ENCODE measurements around the gene ADA.
"Not testable (repeated sequence)": the region's sequence is repeated elsewhere in the genome, so short reads cannot be mapped to it uniquely, and the experiment has no call there.

The ADA gene

GRCh38 chr20:44678990-44679611 lies 27.6 kb upstream of the ADA start:
- no peak for DNase-seq (ENCODE audit: low spot score)

DNA sequence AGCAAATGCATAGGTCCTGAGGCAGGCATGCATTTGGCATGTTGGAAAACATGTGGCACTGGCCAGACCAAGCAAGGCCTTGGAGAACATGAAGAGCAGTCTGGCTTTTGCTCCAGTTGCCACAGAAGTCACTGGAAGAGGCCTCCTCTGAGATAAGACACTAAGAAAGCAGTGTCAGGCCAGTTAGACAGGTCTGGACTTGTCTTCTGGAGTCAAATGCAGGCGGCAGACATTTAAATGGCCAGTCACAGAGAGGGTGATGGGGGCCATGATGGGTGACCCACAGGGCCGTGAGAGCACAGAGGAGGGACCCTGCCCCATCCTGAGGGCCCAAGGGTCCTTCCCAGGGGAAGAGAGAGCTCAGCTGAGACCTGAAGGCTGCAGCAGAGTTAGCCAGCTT lies 26.7 kb upstream of the ADA start:
- no peak for DNase-seq (ENCODE audit: low spot score)

GRCh38 chr20:44672318-44672902 lies 20.9 kb upstream of the ADA start:
- not testable (repeated sequence) for DNase-seq (ENCODE audit: low spot score)

GRCh38 chr20:44671541-44671940 lies 20.0 kb upstream of the ADA start:
- not testable (repeated sequence) for DNase-seq (ENCODE audit: low spot score)

- not testable (repeated sequence) for DNase-seq (ENCODE audit: low spot score)
These were observed 19.4 kb upstream of the ADA start for GRCh38 chr20:44670851-44671250.

GRCh38 chr20:44666066-44666465 lies 14.6 kb upstream of the ADA start:
- DNase-seq (ENCODE audit: low spot score): no peak

GRCh38 chr20:44664131-44664530 lies 12.6 kb upstream of the ADA start:
- DNase-seq (ENCODE audit: low spot score): no peak

GRCh38 chr20:44662261-44662660 lies 10.8 kb upstream of the ADA start:
- no peak for DNase-seq (ENCODE audit: low spot score)

DNA sequence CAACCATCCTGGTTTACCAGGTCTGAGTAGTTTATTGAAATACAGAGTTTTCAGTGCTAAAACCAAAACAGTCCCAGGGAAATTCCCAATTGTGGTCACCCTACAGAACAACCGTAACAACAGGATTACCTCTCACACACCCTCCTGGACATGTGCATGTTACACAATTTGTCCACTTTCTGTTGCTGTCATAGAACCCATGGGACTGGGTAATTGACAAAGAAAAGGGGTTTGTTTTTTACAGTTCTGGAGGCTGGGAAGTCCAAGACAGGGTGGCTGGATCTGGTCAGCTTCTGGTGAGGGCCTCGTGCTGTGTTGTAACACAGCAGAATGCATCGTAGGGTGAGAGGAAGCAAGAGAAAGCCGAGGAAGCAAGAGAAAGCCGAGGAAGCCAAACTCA lies 9.1 kb upstream of the ADA start:
- DNase-seq (ENCODE audit: low spot score): no peak

DNA sequence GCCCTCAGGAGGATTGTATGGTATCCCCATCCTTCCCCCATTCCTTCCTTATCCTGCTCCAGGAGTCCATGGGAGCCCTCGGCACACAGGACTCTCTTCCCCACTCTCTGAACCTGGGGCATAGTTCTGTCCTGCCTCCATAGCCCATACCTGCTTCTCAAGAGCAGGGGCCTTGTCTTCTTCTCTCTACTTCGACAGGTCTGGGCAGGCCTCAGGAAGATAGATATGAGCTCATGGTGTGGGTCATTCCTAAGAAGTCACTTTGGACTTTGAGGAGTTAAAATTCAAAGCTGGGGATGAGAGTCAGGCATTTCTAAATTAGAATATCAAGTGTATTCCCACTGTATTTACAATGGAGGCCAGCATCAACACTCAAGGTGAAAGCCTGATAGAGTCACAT lies 8.4 kb upstream of the ADA start:
- DNase-seq (ENCODE audit: low spot score): no peak

- DNase-seq (ENCODE audit: low spot score): no peak
These were observed 7.3 kb upstream of the ADA start for GRCh38 chr20:44658810-44659209.

DNA sequence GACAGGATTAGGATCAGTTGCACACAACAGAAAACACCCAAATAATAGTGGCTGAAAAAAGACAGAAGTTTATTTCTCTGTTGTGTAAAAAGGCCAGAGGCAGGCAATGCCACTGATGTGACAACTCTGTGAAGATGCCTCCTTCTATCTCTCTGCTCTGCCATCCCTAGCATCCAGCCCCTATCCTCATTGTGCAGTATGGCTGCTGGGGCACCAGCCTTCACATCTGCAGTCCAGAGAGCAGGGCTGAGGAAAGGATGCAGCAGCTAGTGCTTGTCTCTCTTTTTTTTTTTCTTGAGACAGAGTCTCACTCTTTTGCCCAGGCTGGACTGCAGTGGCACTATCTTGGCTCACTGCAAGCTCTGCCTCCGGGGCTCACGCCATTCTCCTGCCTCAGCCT lies 6.4 kb upstream of the ADA start:
- no peak for DNase-seq (ENCODE audit: low spot score)

DNA sequence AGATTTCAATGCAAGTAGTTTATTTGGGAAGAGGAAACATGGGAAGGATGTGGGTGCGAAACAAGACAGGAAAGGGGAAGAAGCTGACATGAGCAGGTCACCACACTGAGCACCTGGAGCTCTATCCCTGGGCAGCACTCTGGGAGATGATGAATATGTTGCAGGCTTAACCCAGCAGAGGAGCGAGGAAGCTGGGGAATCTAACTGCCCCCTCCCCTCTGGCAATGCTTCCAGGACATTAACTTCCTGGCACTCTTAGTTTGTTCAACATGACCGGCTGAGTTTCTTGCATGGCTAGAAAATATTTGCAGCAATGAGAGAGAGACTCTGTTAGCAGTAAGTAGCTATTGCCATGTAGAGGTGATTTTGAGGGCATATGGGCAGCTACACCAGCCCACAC lies 4.9 kb upstream of the ADA start:
- DNase-seq (ENCODE audit: low spot score): no peak

DNA sequence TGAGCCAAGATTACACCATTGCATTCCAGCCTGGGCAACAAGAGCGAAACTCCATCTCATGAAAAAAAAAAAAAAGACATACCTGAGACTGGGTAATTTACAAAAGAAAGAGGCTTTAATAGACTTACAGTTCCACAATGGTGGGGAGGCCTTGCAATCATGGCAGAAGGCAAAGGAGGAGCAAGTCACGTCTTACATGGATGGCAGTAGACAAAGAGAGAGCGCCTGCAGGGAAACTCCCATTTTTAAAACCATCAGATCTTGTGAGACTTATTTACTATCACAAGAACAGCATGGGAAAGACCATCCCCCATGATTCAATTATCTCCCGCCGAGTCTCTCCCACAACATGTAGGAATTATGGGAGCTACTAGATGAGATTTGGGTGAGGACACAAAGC lies 2.7 kb upstream of the ADA start:
- not testable (repeated sequence) for DNase-seq (ENCODE audit: low spot score)

- no peak for DNase-seq (ENCODE audit: low spot score)
These were observed 2.0 kb upstream of the ADA start for GRCh38 chr20:44653546-44653945.

GRCh38 chr20:44651434-44651683 lies 140 bp downstream of the ADA start:
- DNase-seq (ENCODE audit: low spot score): no peak

GRCh38 chr20:44650771-44651433 lies 597 bp downstream of the ADA start:
- DNase-seq (ENCODE audit: low spot score): no peak

DNA sequence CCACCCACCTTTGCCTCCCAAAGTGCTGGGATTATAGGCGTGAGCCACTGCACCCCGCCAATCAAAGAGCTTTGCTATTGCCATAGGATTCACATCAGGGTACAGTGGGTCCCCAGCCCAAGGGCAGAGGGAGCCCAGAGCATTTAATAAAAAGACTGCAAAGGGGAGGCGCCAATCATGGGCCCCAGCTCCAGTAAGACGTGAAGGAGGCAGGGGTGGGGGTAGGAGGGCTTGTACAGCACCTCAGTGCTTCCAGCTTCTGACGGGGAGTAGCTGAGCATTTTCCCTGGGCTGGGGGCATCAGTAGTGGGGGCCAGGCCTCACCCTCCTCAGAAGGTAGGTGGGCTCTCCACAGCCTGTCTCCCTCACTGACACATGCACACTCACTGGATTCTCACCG lies 1.5 kb downstream of the ADA start:
- DNase-seq (ENCODE audit: low spot score): no peak

- DNase-seq (ENCODE audit: low spot score): no peak
These were observed 2.4 kb downstream of the ADA start for GRCh38 chr20:44649126-44649525.

GRCh38 chr20:44648579-44648978 lies 2.9 kb downstream of the ADA start:
- no peak for DNase-seq (ENCODE audit: low spot score)

DNA sequence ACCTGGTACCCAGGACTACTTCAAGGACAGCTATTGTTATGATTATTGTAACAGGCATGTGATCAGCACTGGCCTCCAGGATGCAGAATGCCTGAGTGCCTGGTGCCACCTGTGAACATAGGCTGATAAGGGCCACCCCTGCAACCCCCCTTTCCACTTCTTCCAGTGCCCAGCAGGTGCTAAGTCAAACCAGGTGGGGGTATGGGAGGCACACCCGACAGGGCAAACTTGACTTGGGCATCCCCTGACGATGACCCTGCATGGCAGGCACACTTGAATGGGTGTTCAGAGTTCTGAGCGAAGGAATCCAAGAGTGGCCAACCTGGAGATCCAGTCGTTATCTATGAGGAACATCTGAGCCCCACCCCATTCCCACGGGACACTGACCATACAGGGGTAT lies 3.4 kb downstream of the ADA start:
- DNase-seq (ENCODE audit: low spot score): no peak

DNA sequence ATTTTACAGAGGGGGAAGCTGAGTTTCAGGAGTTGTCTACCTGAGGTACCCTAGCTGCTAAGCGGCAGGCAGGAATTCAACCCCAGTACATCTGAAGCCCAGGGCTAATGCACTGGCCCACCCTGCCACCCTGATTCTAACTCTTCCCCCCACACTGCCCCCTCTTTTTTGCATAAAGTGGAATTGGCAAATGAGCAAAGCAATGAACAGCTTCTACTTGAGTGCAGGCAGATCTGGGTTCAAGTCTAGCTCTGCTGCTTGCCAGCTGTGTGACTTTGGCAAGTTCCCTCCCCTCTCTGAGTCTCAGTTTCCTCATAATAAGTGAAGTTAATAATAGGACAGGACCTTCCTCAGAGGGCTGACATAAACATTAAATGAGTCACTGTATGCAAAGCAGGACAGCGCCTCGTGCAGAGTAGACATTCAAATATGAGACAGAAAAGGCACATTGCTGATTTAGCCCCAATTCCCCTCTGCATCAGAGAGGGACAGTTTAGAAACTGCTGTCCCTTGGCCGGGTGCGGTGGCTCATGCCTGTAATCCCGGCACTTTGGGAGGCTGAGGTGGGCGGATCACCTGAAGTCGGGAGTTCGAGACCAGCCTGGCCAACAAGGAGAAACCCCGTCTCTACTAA lies 4.7 kb downstream of the ADA start:
- no peak for DNase-seq (ENCODE audit: low spot score)

DNA sequence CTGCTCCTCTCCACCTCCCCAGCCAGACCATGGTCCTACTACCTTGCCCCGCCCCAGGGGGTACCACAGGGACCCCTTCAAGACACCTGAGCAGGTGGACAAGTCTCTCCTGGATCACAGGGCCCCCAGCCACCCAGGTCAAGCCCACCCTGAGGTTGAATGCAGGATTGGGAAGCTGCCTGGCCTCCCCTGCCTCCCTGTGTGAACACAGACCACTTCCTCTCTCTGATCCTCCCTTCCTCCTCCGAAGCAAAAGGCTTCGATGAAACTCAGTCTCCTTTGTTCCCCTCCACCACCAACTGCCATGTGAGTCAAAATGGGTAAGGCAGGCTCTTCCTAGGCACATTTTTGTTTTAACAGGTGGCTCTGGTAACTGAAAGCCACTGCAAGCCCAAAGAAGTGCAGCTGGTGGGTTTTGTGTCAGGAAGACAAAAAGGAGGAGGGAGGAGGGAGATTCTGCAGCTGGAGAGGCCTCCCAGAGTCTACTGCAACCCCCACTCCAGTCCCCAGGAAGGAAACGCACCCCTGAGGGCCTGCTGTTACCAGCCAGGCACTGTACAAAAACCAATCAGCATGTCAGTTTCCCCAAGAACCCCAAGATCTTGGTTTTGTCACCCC lies 5.4 kb downstream of the ADA start:
- no peak for DNase-seq (ENCODE audit: low spot score)
